Mesendoderm (in vitro differentiated cells): ENCODE results near the gene FAM78A.
"Not testable (repeated sequence)": the region's sequence is repeated elsewhere in the genome, so short reads cannot be mapped to it uniquely, and the experiment has no call there.

ENCODE experiments used
- DNase-seq: peaks from one replicate; pipeline ENCODE4 v3.0.0; 2013
- H2AK5ac ChIP-seq: 2 replicates; pipeline ENCODE4 v1.6.1; 2013; ENCODE audit warnings: low read length, inconsistent platforms
- H2BK120ac ChIP-seq: 2 replicates; pipeline ENCODE4 v1.6.1; 2013; ENCODE audit warnings: low read depth, mild to moderate bottlenecking, low read length, moderate library complexity, mixed read lengths
- H2BK15ac ChIP-seq: replicated peaks from 2 replicates; pipeline ENCODE4 v1.6.1; 2013; ENCODE audit warnings: low read depth, mild to moderate bottlenecking, moderate library complexity
- H2BK5ac ChIP-seq: 2 replicates; pipeline ENCODE4 v1.6.1; 2013; ENCODE audit warnings: low read length, inconsistent platforms
- H3K18ac ChIP-seq: 2 replicates; pipeline ENCODE4 v1.6.1; 2013; ENCODE audit warnings: mild to moderate bottlenecking, low read length, mixed read lengths
- H3K23ac ChIP-seq: one replicate; pipeline ENCODE4 v1.6.1; 2013; ENCODE audit warnings: low read length
- H3K27ac ChIP-seq: 2 replicates; pipeline ENCODE4 v1.5.1; 2013; ENCODE audit warnings: low read depth, mild to moderate bottlenecking, inconsistent platforms, low read length, moderate library complexity
- H3K27me3 ChIP-seq: 2 replicates; pipeline ENCODE4 v1.6.1; 2013; ENCODE audit warnings: low read length, control low read depth, mild to moderate bottlenecking, inconsistent platforms; ENCODE audit not compliant: insufficient read depth, poor library complexity
- H3K36me3 ChIP-seq: 2 replicates; pipeline ENCODE4 v1.6.1; 2013; ENCODE audit warnings: low read length, inconsistent platforms; ENCODE audit not compliant: control insufficient read depth, insufficient read depth
- H3K4ac ChIP-seq: one replicate; pipeline ENCODE4 v1.6.1; 2013; ENCODE audit warnings: low read depth, mild to moderate bottlenecking, low read length, moderate library complexity
- H3K4me1 ChIP-seq: 2 replicates; pipeline ENCODE4 v1.6.1; 2013; ENCODE audit warnings: low read depth, low read length, inconsistent platforms; ENCODE audit not compliant: control insufficient read depth
- H3K4me2 ChIP-seq: 2 replicates; pipeline ENCODE4 v1.6.1; 2013; ENCODE audit warnings: low read length
- H3K4me3 ChIP-seq: 2 replicates; pipeline ENCODE4 v1.5.1; 2013; ENCODE audit warnings: mild to moderate bottlenecking, low read length
- H3K56ac ChIP-seq: one replicate; pipeline ENCODE4 v1.6.1; 2013; ENCODE audit warnings: low read length
- H3K79me1 ChIP-seq: 2 replicates; pipeline ENCODE4 v1.6.1; 2013; ENCODE audit warnings: low read length, inconsistent platforms
- H3K79me2 ChIP-seq: 2 replicates; pipeline ENCODE4 v1.6.1; 2013; ENCODE audit warnings: mild to moderate bottlenecking, low read length; ENCODE audit not compliant: control insufficient read depth, insufficient read depth
- H3K9ac ChIP-seq: 2 replicates; pipeline ENCODE4 v1.6.1; 2013; ENCODE audit warnings: low read length, inconsistent platforms
- H4K5ac ChIP-seq: one replicate; pipeline ENCODE4 v1.6.1; 2013; ENCODE audit warnings: low read length
- H4K8ac ChIP-seq: one replicate; pipeline ENCODE4 v1.6.1; 2013; ENCODE audit warnings: low read depth, mild to moderate bottlenecking, control low read depth, low read length, moderate library complexity
- WGBS: extraction: QIAGEN DNeasy Blood & Tissue Kit; methylation state at CpG from one replicate; pipeline ENCODE4 v1.1.7; 2013; ENCODE audit warnings: low lambda C conversion rate, missing lambda C conversion rate; ENCODE audit not compliant: insufficient coverage; ENCODE audit errors: extremely low coverage; 5-methylcytosine and 5-hydroxymethylcytosine counted together

FAM78A gene

GRCh38 chr9:131266266-131267229, 9.8 kb downstream of the FAM78A start:
- Histone ChIP-seq H3K79me1 (no peaks in the 10 kb centered on the region), H3K36me3 (no peaks in the 10 kb centered on the region), H2AK5ac (no peak overlapping the region), H4K8ac (no peak overlapping the region), H3K9ac (no peak overlapping the region), H3K27me3 (no peaks in the 10 kb centered on the region), H3K56ac (no peak overlapping the region), H3K27ac (no peak overlapping the region), H3K4ac (no peak overlapping the region), H2BK120ac (no peak overlapping the region), H3K18ac (no peak overlapping the region), H3K4me1 (no peaks in the 10 kb centered on the region), H2BK15ac (no peak overlapping the region), H4K5ac (no peak overlapping the region), H3K79me2 (no peaks in the 10 kb centered on the region), H2BK5ac (no peak overlapping the region), H3K4me3 (no peak overlapping the region), H3K23ac (no peak overlapping the region), H3K4me2 (no peak overlapping the region)
- WGBS: no CpG with 5 or more reads among the region's 26 CpGs
- DNase-seq: no peak

DNA sequence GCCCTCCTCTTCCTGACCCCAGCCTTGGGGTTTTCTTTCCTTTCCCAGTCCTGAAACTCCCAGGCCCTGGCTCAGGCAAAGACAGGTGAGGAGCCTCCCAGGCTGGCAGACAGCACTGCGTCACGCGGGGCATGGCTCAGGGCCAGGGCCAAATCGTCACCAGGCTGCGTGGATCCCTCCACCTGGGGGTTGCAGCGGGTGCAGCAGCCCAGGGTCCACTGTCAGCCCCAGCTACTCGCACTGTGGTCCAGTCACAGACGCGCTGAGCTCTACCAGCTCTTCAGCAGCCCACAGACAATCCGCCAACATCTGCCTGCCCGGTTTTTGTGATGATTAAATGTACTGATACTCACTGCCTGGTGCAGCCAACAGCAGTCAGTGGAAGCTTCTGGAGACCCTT, 12.1 kb downstream of the FAM78A start:
- no peak overlapping the region for H3K4ac ChIP-seq
- no peak overlapping the region for H4K5ac ChIP-seq
- H4K8ac ChIP-seq: no peak overlapping the region
- H3K27me3 ChIP-seq: no peaks in the 10 kb centered on the region
- DNase-seq: no peak
- no peak overlapping the region for H3K27ac ChIP-seq
- H2BK15ac ChIP-seq: no peak overlapping the region
- H3K56ac ChIP-seq: no peak overlapping the region
- no CpG with 5 or more reads among the region's 11 CpGs for WGBS
- no peaks in the 10 kb centered on the region for H3K79me1 ChIP-seq
- no peak overlapping the region for H2AK5ac ChIP-seq
- no peak overlapping the region for H3K18ac ChIP-seq
- H2BK120ac ChIP-seq: no peak overlapping the region
- H2BK5ac ChIP-seq: no peak overlapping the region
- no peaks in the 10 kb centered on the region for H3K36me3 ChIP-seq
- H3K9ac ChIP-seq: no peak overlapping the region
- no peaks in the 10 kb centered on the region for H3K79me2 ChIP-seq
- no peaks in the 10 kb centered on the region for H3K4me1 ChIP-seq
- no peak overlapping the region for H3K4me3 ChIP-seq
- no peak overlapping the region for H3K23ac ChIP-seq
- no peak overlapping the region for H3K4me2 ChIP-seq

GRCh38 chr9:131263701-131264100, 12.6 kb downstream of the FAM78A start:
- Histone ChIP-seq H3K4me3 (no peak overlapping the region), H3K9ac (no peak overlapping the region), H3K36me3 (no peaks in the 10 kb centered on the region)

GRCh38 chr9:131263033-131263343, 13.3 kb downstream of the FAM78A start:
- not testable (repeated sequence) for H3K36me3 ChIP-seq, H3K4me1 ChIP-seq, H3K79me1 ChIP-seq, H2BK5ac ChIP-seq, H3K23ac ChIP-seq, H3K79me2 ChIP-seq, H3K4me3 ChIP-seq, H4K8ac ChIP-seq, H2AK5ac ChIP-seq, H2BK120ac ChIP-seq, H3K27ac ChIP-seq, H4K5ac ChIP-seq, H3K27me3 ChIP-seq, H3K9ac ChIP-seq, DNase-seq, H3K4me2 ChIP-seq, H2BK15ac ChIP-seq, H3K56ac ChIP-seq, H3K4ac ChIP-seq, H3K18ac ChIP-seq
- no CpG with 5 or more reads among the region's 5 CpGs for WGBS

More at GRCh38 chr9:131263701-131264100, 12.6 kb downstream of the FAM78A start:
- Histone ChIP-seq H3K56ac (no peak overlapping the region), H3K18ac (no peak overlapping the region), H3K79me1 (no peaks in the 10 kb centered on the region), H3K4me1 (no peaks in the 10 kb centered on the region), H4K5ac (no peak overlapping the region), H2BK15ac (no peak overlapping the region), H3K27ac (no peak overlapping the region), H2BK120ac (no peak overlapping the region), H3K4me2 (no peak overlapping the region), H3K27me3 (no peaks in the 10 kb centered on the region), H2AK5ac (no peak overlapping the region), H3K79me2 (no peaks in the 10 kb centered on the region), H4K8ac (no peak overlapping the region), H3K23ac (no peak overlapping the region), H3K4ac (no peak overlapping the region), H2BK5ac (no peak overlapping the region)
- WGBS: no CpG with 5 or more reads among the region's 6 CpGs
- DNase-seq: no peak

GRCh38 chr9:131262327-131263032, 13.8 kb downstream of the FAM78A start:
- no peak overlapping the region for H3K27ac ChIP-seq
- H3K23ac ChIP-seq: no peak overlapping the region
- H2AK5ac ChIP-seq: no peak overlapping the region
- no peak overlapping the region for H3K9ac ChIP-seq
- no CpG with 5 or more reads among the region's 13 CpGs for WGBS
- no peak overlapping the region for H2BK120ac ChIP-seq
- H4K8ac ChIP-seq: no peak overlapping the region
- H3K79me1 ChIP-seq: no peaks in the 10 kb centered on the region
- no peak overlapping the region for H2BK15ac ChIP-seq
- H3K36me3 ChIP-seq: no peaks in the 10 kb centered on the region
- H2BK5ac ChIP-seq: no peak overlapping the region
- H3K27me3 ChIP-seq: no peaks in the 10 kb centered on the region
- H3K79me2 ChIP-seq: no peaks in the 10 kb centered on the region
- no peak overlapping the region for H3K56ac ChIP-seq
- no peak for DNase-seq
- no peak overlapping the region for H3K4me3 ChIP-seq
- no peak overlapping the region for H3K4me2 ChIP-seq
- H4K5ac ChIP-seq: no peak overlapping the region
- no peaks in the 10 kb centered on the region for H3K4me1 ChIP-seq
- no peak overlapping the region for H3K4ac ChIP-seq
- H3K18ac ChIP-seq: no peak overlapping the region
